Neural cell (in vitro differentiated cells): ENCODE results near the gene TLE1. TPM values are rescaled to one million over a fixed set of nuclear protein-coding genes. Genes with fewer than 3 reads are reported as not detected.

Source experiments
- H2AFZ ChIP-seq: fragments of 200-600, 300-800 bp; sonication (generic), shearing (Covaris generic); 2 replicates; pipeline ENCODE4 v1.6.0; 2014; ENCODE audit warnings: low read depth, mild to moderate bottlenecking, antibody characterized with exemption, low read length, moderate library complexity
- H3F3A ChIP-seq: fragments of 200-600 bp; shearing (Covaris generic); 2 replicates; pipeline ENCODE4 v1.6.1; 2016; ENCODE audit warnings: mild to moderate bottlenecking, moderate library complexity, mixed read lengths, antibody characterized with exemption, low read length; ENCODE audit not compliant: insufficient read depth, poor library complexity, severe bottlenecking
- H3K27ac ChIP-seq: fragments of 200-600, 300-800 bp; sonication (generic), shearing (Covaris generic); 2 replicates; pipeline ENCODE4 v1.5.1; 2014; ENCODE audit warnings: mild to moderate bottlenecking, low read length, moderate library complexity
- H3K27me3 ChIP-seq: fragments of 300-800, 200-600 bp; sonication (generic), shearing (Covaris generic); 2 replicates; pipeline ENCODE4 v1.6.0; 2014; ENCODE audit warnings: mild to moderate bottlenecking, low read depth, low read length, moderate library complexity; ENCODE audit not compliant: insufficient read depth
- H3K36me3 ChIP-seq: fragments of 300-800, 200-600 bp; sonication (generic), shearing (Covaris generic); 2 replicates; pipeline ENCODE4 v1.5.1; 2014; ENCODE audit warnings: mild to moderate bottlenecking, antibody characterized with exemption, low read length, moderate library complexity; ENCODE audit not compliant: insufficient read depth
- H3K4me2 ChIP-seq: fragments of 300-800, 200-600 bp; sonication (generic), shearing (Covaris generic); 2 replicates; pipeline ENCODE4 v1.6.0; 2014; ENCODE audit warnings: mild to moderate bottlenecking, low read length
- H3K4me3 ChIP-seq: fragments of 300-800, 200-600 bp; sonication (generic), shearing (Covaris generic); 2 replicates; pipeline ENCODE4 v1.5.1; 2014; ENCODE audit warnings: mild to moderate bottlenecking, low read length, moderate library complexity
- H3K79me2 ChIP-seq: fragments of 200-600 bp; shearing (Covaris generic); replicated peaks from 2 replicates; pipeline ENCODE4 v1.6.0; 2014; ENCODE audit warnings: mild to moderate bottlenecking, low read length, moderate library complexity; ENCODE audit not compliant: insufficient read depth
- H3K9ac ChIP-seq: fragments of 300-800, 200-600 bp; sonication (generic), shearing (Covaris generic); 2 replicates; pipeline ENCODE4 v1.6.1; 2016; ENCODE audit warnings: mild to moderate bottlenecking, low read length, mixed read lengths
- H3K9me2 ChIP-seq: fragments of 200-600 bp; shearing (Covaris generic); 2 replicates; pipeline ENCODE4 v1.6.1; 2016; ENCODE audit warnings: mild to moderate bottlenecking, low read length, mixed read lengths; ENCODE audit not compliant: insufficient read depth
- H3K9me3 ChIP-seq: fragments of 200-600, 300-800 bp; sonication (generic), shearing (Covaris generic); 2 replicates; pipeline ENCODE4 v1.6.1; 2016; ENCODE audit warnings: mild to moderate bottlenecking, mixed run types, low read length, moderate library complexity, mixed read lengths
- H4K20me1 ChIP-seq: fragments of 200-600 bp; shearing (Covaris generic); 2 replicates; pipeline ENCODE4 v1.6.1; 2016; ENCODE audit warnings: mild to moderate bottlenecking, mixed run types; ENCODE audit not compliant: insufficient read depth
- CTCF ChIP-seq: fragments of 450-650 bp; IDR thresholded peaks from 2 replicates; pipeline ENCODE4 v1.5.1; 2014; ENCODE audit warnings: antibody characterized with exemption, mild to moderate bottlenecking, moderate library complexity; ENCODE audit not compliant: poor library complexity, severe bottlenecking
- EP300 ChIP-seq: fragments of 450-650 bp; conservative IDR thresholded peaks from 2 replicates; pipeline ENCODE4 v1.6.1; 2014; ENCODE audit warnings: antibody characterized with exemption, mild to moderate bottlenecking, moderate library complexity; ENCODE audit not compliant: poor library complexity, severe bottlenecking
- EZH2 ChIP-seq: fragments of 200-600, 300-800 bp; shearing (Covaris generic), sonication (generic); IDR thresholded peaks from 2 replicates; pipeline ENCODE4 v1.6.1; 2014; ENCODE audit warnings: antibody characterized with exemption, low read length, borderline replicate concordance, mild to moderate bottlenecking; ENCODE audit not compliant: insufficient read depth, poor library complexity, severe bottlenecking
- MXI1 ChIP-seq: fragments of 450-650 bp; conservative IDR thresholded peaks from 2 replicates; pipeline ENCODE4 v1.6.1; 2014; ENCODE audit warnings: antibody characterized with exemption, mild to moderate bottlenecking; ENCODE audit not compliant: poor library complexity, severe bottlenecking
- POLR2AphosphoS5 ChIP-seq: IDR thresholded peaks from 2 replicates; pipeline ENCODE4 v1.6.1; 2012
- RAD21 ChIP-seq: fragments of 450-650 bp; conservative IDR thresholded peaks from 2 replicates; pipeline ENCODE4 v1.6.1; 2014; ENCODE audit warnings: antibody characterized with exemption, mild to moderate bottlenecking, moderate library complexity
- REST ChIP-seq: IDR thresholded peaks from 2 replicates; pipeline ENCODE4 v1.6.1; 2012; ENCODE audit warnings: borderline replicate concordance
- SMC3 ChIP-seq: fragments of 450-650 bp; conservative IDR thresholded peaks from 2 replicates; pipeline ENCODE4 v1.6.1; 2014; ENCODE audit warnings: antibody characterized with exemption, mild to moderate bottlenecking, moderate library complexity; ENCODE audit not compliant: poor library complexity
- TAF1 ChIP-seq: IDR thresholded peaks from 2 replicates; pipeline ENCODE4 v1.6.1; 2012; ENCODE audit warnings: low read depth
- polyA plus RNA-seq: library from polyadenylated mRNA; depleted of rRNA; stranded (reverse); fragments of >200 nt; gene quantifications from 2 replicates; pipeline ENCODE4 v1.2.3, GENCODE V29; 2014

Gene TLE1
- polyA plus RNA-seq, 1 donor from 2014 or later, result 93.6 TPM

GRCh38 chr9:81598811-81599210, 90.5 kb downstream of the TLE1 start:
- H3K9ac ChIP-seq, result no peak overlapping the region
- peaks cover 7% of the 10 kb centered on the region for H3K79me2 ChIP-seq
- peaks cover 9% of the 10 kb centered on the region for H3F3A ChIP-seq

GRCh38 chr9:81598123-81598497, 91.2 kb downstream of the TLE1 start:
- no peak for TF ChIP-seq MXI1
- TF ChIP-seq EP300, result no peak
- no peak for TF ChIP-seq CTCF
- no peak for TF ChIP-seq TAF1
- no peak for TF ChIP-seq RAD21
- TF ChIP-seq REST, result no peak
- no peak for TF ChIP-seq POLR2AphosphoS5
- TF ChIP-seq SMC3, result no peak
- no peak for TF ChIP-seq EZH2
- no peaks in the 10 kb centered on the region for H3K27me3 ChIP-seq
- H3K9me2 ChIP-seq, result no peaks in the 10 kb centered on the region
- H2AFZ ChIP-seq, result no peak overlapping the region
- H3F3A ChIP-seq, result peaks cover 9% of the 10 kb centered on the region
- H3K36me3 ChIP-seq, result no peaks in the 10 kb centered on the region
- H3K27ac ChIP-seq, result no peak overlapping the region
- H3K4me3 ChIP-seq, result no peak overlapping the region
- H3K9ac ChIP-seq, result no peak overlapping the region
- no peak overlapping the region for H3K4me2 ChIP-seq
- H3K79me2 ChIP-seq, result peaks cover 12% of the 10 kb centered on the region
- no peaks in the 10 kb centered on the region for H3K9me3 ChIP-seq
- H4K20me1 ChIP-seq, result no peaks in the 10 kb centered on the region

More at GRCh38 chr9:81598811-81599210, 90.5 kb downstream of the TLE1 start:
- H3K9me3 ChIP-seq, result no peaks in the 10 kb centered on the region
- H4K20me1 ChIP-seq, result no peaks in the 10 kb centered on the region
- TF ChIP-seq SMC3, result no peak
- no peaks in the 10 kb centered on the region for H3K9me2 ChIP-seq
- H3K4me2 ChIP-seq, result no peak overlapping the region
- H3K27ac ChIP-seq, result no peak overlapping the region
- no peak overlapping the region for H3K4me3 ChIP-seq
- H3K27me3 ChIP-seq, result no peaks in the 10 kb centered on the region
- H2AFZ ChIP-seq, result no peak overlapping the region
- no peaks in the 10 kb centered on the region for H3K36me3 ChIP-seq
